MCF 10A (cell line): ENCODE measurements around the gene NUP210L. TPM values are rescaled to one million over a fixed set of nuclear protein-coding genes. Genes with fewer than 3 reads are reported as not detected.

Experiments used
- BruUV-seq: library from RNA; stranded (reverse); fragments of 400-500 nt; replicated peaks from 2 replicates; lab custom pipeline; 2021; lab: Mats Ljungman, UMichigan
- CTCF ChIA-PET: fragments of 300-600 bp; sonication (Branson Sonifier 250); formaldehyde crosslinking; extraction: SDS; loops from one replicate; lab custom pipeline; 2021; ENCODE audit warnings: antibody characterized with exemption, inconsistent platforms; lab: Yijun Ruan, JAX
- POLR2A ChIA-PET: fragments of 300-600, 350-650 bp; sonication (Branson Sonifier 250); formaldehyde crosslinking; extraction: SDS; loops from one replicate; lab custom pipeline; 2020; ENCODE audit warnings: antibody characterized with exemption, inconsistent platforms; lab: Yijun Ruan, JAX
- DNase-seq: peaks from one replicate; pipeline ENCODE4 v3.0.0-alpha.2; 2018; ENCODE audit not compliant: unreplicated experiment
- H3K27ac Mint-ChIP-seq: one replicate; pipeline ENCODE4 v1.8.0; 2022; ENCODE audit warnings: mild to moderate bottlenecking, low read depth, mixed read lengths; ENCODE audit not compliant: unreplicated experiment
- H3K27me3 Mint-ChIP-seq: one replicate; pipeline ENCODE4 v1.8.0; 2022; ENCODE audit warnings: mixed read lengths; ENCODE audit not compliant: insufficient read depth, unreplicated experiment
- H3K36me3 Mint-ChIP-seq: one replicate; pipeline ENCODE4 v1.8.0; 2022; ENCODE audit warnings: mild to moderate bottlenecking, moderate library complexity, mixed read lengths; ENCODE audit not compliant: insufficient read depth, unreplicated experiment
- H3K4me1 Mint-ChIP-seq: one replicate; pipeline ENCODE4 v1.8.0; 2022; ENCODE audit warnings: mixed read lengths; ENCODE audit not compliant: insufficient read depth, unreplicated experiment
- H3K4me3 Mint-ChIP-seq: one replicate; pipeline ENCODE4 v1.8.0; 2022; ENCODE audit warnings: mild to moderate bottlenecking, moderate library complexity, mixed read lengths; ENCODE audit not compliant: unreplicated experiment
- H3K9me3 Mint-ChIP-seq: one replicate; pipeline ENCODE4 v1.8.0; 2022; ENCODE audit warnings: mixed read lengths; ENCODE audit not compliant: unreplicated experiment
- intact Hi-C: fragments of 100-400 bp; cut with micrococcal nuclease; formaldehyde crosslinking; loops from 2 replicates; pipeline ENCODE4 v1.14.1; 2022
- total RNA-seq: library from RNA; stranded (reverse); gene quantifications from 2 replicates; pipeline ENCODE4 v1.2.3, GENCODE V29; 2022
- TF ChIP-seq, protein P1 (sequence below): fragments of 200-600 bp; IDR thresholded peaks from one replicate; pipeline ENCODE4 v1.8.0; 2022; ENCODE audit warnings: antibody characterized with exemption, mild to moderate bottlenecking; ENCODE audit not compliant: unreplicated experiment

NUP210L gene
- total RNA-seq, 1 experiment from 2014 or later = 0.05 TPM

GRCh38 chr1:154166207-154166606, 11.3 kb upstream of the NUP210L start:
- ChIA-PET CTCF (interaction anchor here (1.0 to 1.2 kb wide), 2 partner anchors 14 to 105 kb away, joined by 6 to 7 read pairs; no protein-coding TSS in a partner anchor), POLR2A (interaction anchor here (0.6 to 0.9 kb wide), 3 partner anchors 170 to 203 kb away, joined by 3 to 4 read pairs (median 3); partner anchors contain the start of gene SLC39A1)
- Mint-ChIP-seq H3K27me3 (no peaks in the 10 kb centered on the region), H3K9me3 (no peaks in the 10 kb centered on the region), H3K4me1 (peaks cover 4% of the 10 kb centered on the region), H3K27ac (no peak overlapping the region), H3K4me3 (no peak overlapping the region), H3K36me3 (peaks cover 100% of the 10 kb centered on the region)
- intact Hi-C loops = no loop called here
- no TSS peak for BruUV-seq
- TF ChIP-seq, protein P1, sequence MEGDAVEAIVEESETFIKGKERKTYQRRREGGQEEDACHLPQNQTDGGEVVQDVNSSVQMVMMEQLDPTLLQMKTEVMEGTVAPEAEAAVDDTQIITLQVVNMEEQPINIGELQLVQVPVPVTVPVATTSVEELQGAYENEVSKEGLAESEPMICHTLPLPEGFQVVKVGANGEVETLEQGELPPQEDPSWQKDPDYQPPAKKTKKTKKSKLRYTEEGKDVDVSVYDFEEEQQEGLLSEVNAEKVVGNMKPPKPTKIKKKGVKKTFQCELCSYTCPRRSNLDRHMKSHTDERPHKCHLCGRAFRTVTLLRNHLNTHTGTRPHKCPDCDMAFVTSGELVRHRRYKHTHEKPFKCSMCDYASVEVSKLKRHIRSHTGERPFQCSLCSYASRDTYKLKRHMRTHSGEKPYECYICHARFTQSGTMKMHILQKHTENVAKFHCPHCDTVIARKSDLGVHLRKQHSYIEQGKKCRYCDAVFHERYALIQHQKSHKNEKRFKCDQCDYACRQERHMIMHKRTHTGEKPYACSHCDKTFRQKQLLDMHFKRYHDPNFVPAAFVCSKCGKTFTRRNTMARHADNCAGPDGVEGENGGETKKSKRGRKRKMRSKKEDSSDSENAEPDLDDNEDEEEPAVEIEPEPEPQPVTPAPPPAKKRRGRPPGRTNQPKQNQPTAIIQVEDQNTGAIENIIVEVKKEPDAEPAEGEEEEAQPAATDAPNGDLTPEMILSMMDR = no peak
- DNase-seq = no peak

DNA sequence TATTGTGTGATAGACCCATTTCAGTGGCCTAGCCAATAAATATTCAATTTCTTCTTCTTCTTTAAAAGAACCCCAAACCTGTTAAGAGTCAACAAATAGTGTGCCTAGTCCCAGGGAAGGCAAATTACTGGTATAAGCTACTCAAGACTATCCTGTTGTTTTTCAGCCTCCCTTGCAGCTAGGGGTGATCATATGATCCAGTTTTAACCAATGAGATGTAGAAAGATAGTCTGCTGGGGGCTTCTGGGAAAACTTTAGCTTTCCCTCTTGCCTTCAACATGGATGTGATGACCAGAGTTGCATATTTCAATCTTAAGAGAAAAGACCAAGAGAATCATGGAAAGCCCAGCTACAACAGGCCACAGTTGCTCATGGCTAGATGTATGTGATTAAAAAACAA, 4.7 kb upstream of the NUP210L start:
- TF ChIP-seq, protein P1 = no peak
- Mint-ChIP-seq H3K9me3 (no peaks in the 10 kb centered on the region), H3K27ac (no peak overlapping the region), H3K36me3 (peaks cover 100% of the 10 kb centered on the region), H3K4me3 (no peak overlapping the region), H3K4me1 (no peaks in the 10 kb centered on the region), H3K27me3 (no peaks in the 10 kb centered on the region)
- CTCF ChIA-PET = interaction anchor here (0.5 to 0.8 kb wide), 4 partner anchors 65 to 254 kb away, joined by 3 to 4 read pairs (median 3); no protein-coding TSS in a partner anchor
- DNase-seq = no peak
- intact Hi-C loops = no loop called here
- no TSS peak for BruUV-seq
- POLR2A ChIA-PET = interaction anchor here (0.7 to 1.2 kb wide), 5 partner anchors 9 to 40 kb away, joined by 3 to 4 read pairs (median 3); no protein-coding TSS in a partner anchor

GRCh38 chr1:154158307-154159125, 3.6 kb upstream of the NUP210L start:
- Mint-ChIP-seq H3K9me3 (no peaks in the 10 kb centered on the region), H3K4me1 (no peaks in the 10 kb centered on the region), H3K36me3 (peaks cover 95% of the 10 kb centered on the region), H3K27me3 (no peaks in the 10 kb centered on the region), H3K4me3 (no peak overlapping the region), H3K27ac (no peak overlapping the region)
- no peak for DNase-seq
- ChIA-PET POLR2A (interaction anchor here (1.2 kb wide), 1 partner anchor 24 kb away, joined by 4 read pairs; no protein-coding TSS in a partner anchor), CTCF (interaction anchor here (0.6 to 1.0 kb wide), 4 partner anchors 15 to 853 kb away, joined by 3 to 7 read pairs (median 4); no protein-coding TSS in a partner anchor)
- no TSS peak for BruUV-seq
- intact Hi-C loops = no loop called here
- TF ChIP-seq, protein P1 = no peak
